ENCODE data around the gene OTX2. TPM values are rescaled to one million over a fixed set of nuclear protein-coding genes. Genes with fewer than 3 reads are reported as not detected.

Gene OTX2
- total and polyA plus RNA-seq, 2 of the 13 experiments (the other 11 are each of a cell fraction or from before 2014, with no cell fraction given): not detected

DNA sequence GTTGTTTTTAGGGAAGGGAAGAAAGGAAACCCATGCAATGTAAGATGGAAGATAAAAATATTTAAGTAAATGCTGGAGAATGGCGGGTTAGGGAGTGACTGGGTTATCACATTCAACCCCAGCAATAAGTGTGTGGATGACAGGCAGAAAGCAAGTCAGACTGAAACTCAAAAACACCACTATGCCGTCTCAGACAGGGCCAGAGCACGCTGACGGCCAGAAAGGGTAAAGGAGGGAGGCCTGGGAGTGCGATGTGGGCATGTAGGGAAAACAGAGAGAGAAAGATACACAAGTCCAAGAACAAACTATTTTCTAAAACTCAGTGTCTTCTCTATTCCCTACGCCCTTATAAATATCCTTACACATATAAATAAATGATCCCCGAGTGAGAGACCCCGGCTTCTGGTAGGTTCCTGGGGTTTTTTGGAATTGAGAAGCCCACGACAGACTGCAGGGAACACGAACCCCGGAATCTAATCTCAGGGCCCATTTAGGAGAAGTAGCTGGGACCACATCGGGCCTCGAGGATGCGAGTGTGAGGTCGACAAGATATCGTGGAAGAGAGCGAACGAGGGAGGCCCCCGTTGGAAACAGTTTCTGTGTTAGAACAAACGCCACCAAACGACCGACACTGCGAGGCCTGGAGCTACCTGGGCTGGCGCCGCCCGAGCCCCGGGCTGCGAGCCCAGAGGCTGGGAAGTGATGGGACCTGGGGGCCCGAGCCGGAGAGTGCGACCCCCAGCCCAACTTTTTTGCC, 735 bp upstream of the OTX2 start (continued):
- no peak for TF ChIP-seq ATF6 (CRISPR knock-in tag; conservative IDR thresholded peaks at IDR 0.05)
- TF ChIP-seq, protein P1, sequence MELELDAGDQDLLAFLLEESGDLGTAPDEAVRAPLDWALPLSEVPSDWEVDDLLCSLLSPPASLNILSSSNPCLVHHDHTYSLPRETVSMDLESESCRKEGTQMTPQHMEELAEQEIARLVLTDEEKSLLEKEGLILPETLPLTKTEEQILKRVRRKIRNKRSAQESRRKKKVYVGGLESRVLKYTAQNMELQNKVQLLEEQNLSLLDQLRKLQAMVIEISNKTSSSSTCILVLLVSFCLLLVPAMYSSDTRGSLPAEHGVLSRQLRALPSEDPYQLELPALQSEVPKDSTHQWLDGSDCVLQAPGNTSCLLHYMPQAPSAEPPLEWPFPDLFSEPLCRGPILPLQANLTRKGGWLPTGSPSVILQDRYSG (CRISPR knock-in tag; IDR thresholded peaks at IDR 0.05): no peak
- no peak for TF ChIP-seq HNRNPLL (IDR thresholded peaks at IDR 0.05; ENCODE audit: low read depth, low read length, poor library complexity, severe bottlenecking)
- TF ChIP-seq ZNF3 (CRISPR knock-in tag; IDR thresholded peaks at IDR 0.05): no peak
- no peak for TF ChIP-seq KMT2A (CRISPR knock-in tag; IDR thresholded peaks at IDR 0.05)
- TF ChIP-seq ZBTB34 (CRISPR knock-in tag; IDR thresholded peaks at IDR 0.05): no peak
- no peak for TF ChIP-seq ZNF367 (CRISPR knock-in tag; IDR thresholded peaks at IDR 0.05; ENCODE audit: borderline replicate concordance)
- TF ChIP-seq SKIL (CRISPR knock-in tag; IDR thresholded peaks at IDR 0.05; ENCODE audit: borderline replicate concordance): no peak

Measured in HepG2 (cell line).